H7 (cell line): ENCODE data around the gene ZBTB32. TPM values are rescaled to one million over a fixed set of nuclear protein-coding genes. Genes with fewer than 3 reads are reported as not detected.

Source experiments
- DNase-seq: peaks from one replicate; pipeline ENCODE4 v3.0.0; 2012
- H3K27me3 ChIP-seq: 2 replicates; pipeline ENCODE4 v1.6.0; 2011; ENCODE audit warnings: mild to moderate bottlenecking, low read length; ENCODE audit not compliant: control insufficient read depth, insufficient read depth
- H3K36me3 ChIP-seq: replicated peaks from 2 replicates; pipeline ENCODE4 v1.5.1; 2011; ENCODE audit warnings: low read length; ENCODE audit not compliant: control insufficient read depth, insufficient read depth
- H3K4me3 ChIP-seq: 2 replicates; pipeline ENCODE4 v1.5.1; 2011; ENCODE audit warnings: low read depth, mild to moderate bottlenecking, control low read depth, low read length, moderate library complexity; ENCODE audit not compliant: insufficient read depth
- total RNA-seq: library from RNA; depleted of rRNA; stranded (reverse); fragments of >200 nt; shearing (Covaris generic); gene quantifications from 2 replicates; pipeline ENCODE4 v1.2.3, GENCODE V29; 2014

ZBTB32 gene
- total RNA-seq, 1 experiment from 2014 or later, result not detected

- peak; percentile 80 for DNase-seq
- Histone ChIP-seq H3K27me3 (peaks cover 3% of the 10 kb centered on the region), H3K4me3 (no peak overlapping the region), H3K36me3 (no peaks in the 10 kb centered on the region)
These were observed 8.5 kb downstream of the ZBTB32 start for GRCh38 chr19:35712567-35713505.

GRCh38 chr19:35713506-35713850, 9.1 kb downstream of the ZBTB32 start:
- Histone ChIP-seq H3K27me3 (peaks cover 3% of the 10 kb centered on the region), H3K4me3 (no peak overlapping the region), H3K36me3 (no peaks in the 10 kb centered on the region)
- DNase-seq, result no peak

GRCh38 chr19:35713904-35714495, 9.6 kb downstream of the ZBTB32 start:
- DNase-seq, result no peak
- H3K4me3 ChIP-seq, result no peak overlapping the region
- H3K36me3 ChIP-seq, result no peaks in the 10 kb centered on the region
- H3K27me3 ChIP-seq, result peaks cover 3% of the 10 kb centered on the region

- peak; percentile 80 for DNase-seq
- Histone ChIP-seq H3K36me3 (no peaks in the 10 kb centered on the region), H3K4me3 (no peak overlapping the region), H3K27me3 (peaks cover 3% of the 10 kb centered on the region)
These were observed 10.4 kb downstream of the ZBTB32 start for GRCh38 chr19:35714601-35715354.

- Histone ChIP-seq H3K27me3 (peaks cover 3% of the 10 kb centered on the region), H3K36me3 (peaks cover 3% of the 10 kb centered on the region), H3K4me3 (peak overlapping the region; percentile 94)
- DNase-seq, result peak; percentile 56
These were observed 11.0 kb downstream of the ZBTB32 start for GRCh38 chr19:35715355-35715809.

GRCh38 chr19:35715981-35716800, 11.8 kb downstream of the ZBTB32 start:
- peak overlapping the region; percentile 94 for H3K4me3 ChIP-seq
- H3K27me3 ChIP-seq, result peaks cover 3% of the 10 kb centered on the region
- peaks cover 3% of the 10 kb centered on the region for H3K36me3 ChIP-seq
- peak; percentile 89 for DNase-seq

- peaks cover 3% of the 10 kb centered on the region for H3K27me3 ChIP-seq
- peaks cover 6% of the 10 kb centered on the region for H3K36me3 ChIP-seq
- peak overlapping the region; percentile 94 for H3K4me3 ChIP-seq
- DNase-seq, result peak; percentile 100
These were observed 12.7 kb downstream of the ZBTB32 start for GRCh38 chr19:35716801-35717664.

- peak within 1 kb of the TSS; percentile 94 for H3K4me3 ChIP-seq
- peaks cover 10% of the 10 kb centered on the region for H3K36me3 ChIP-seq
- H3K27me3 ChIP-seq, result peaks cover 3% of the 10 kb centered on the region
- peak; percentile 100 for DNase-seq
These were observed 13.4 kb downstream of the ZBTB32 start, which contains the start of gene KMT2B for GRCh38 chr19:35717665-35718344. TSS of gene KMT2B (plus strand) at chr19:35718003. CDS start at chr19:35718019, 16 bp downstream.

- Histone ChIP-seq H3K27me3 (peaks cover 3% of the 10 kb centered on the region), H3K36me3 (peaks cover 17% of the 10 kb centered on the region), H3K4me3 (peak overlapping the region; percentile 80)
- peak; percentile 79 for DNase-seq
These were observed 14.1 kb downstream of the ZBTB32 start for GRCh38 chr19:35718345-35719041.

GRCh38 chr19:35719402-35720162, 15.2 kb downstream of the ZBTB32 start:
- peaks cover 3% of the 10 kb centered on the region for H3K27me3 ChIP-seq
- H3K36me3 ChIP-seq, result peaks cover 19% of the 10 kb centered on the region
- DNase-seq, result peak; percentile 57
- no peak overlapping the region for H3K4me3 ChIP-seq

- Histone ChIP-seq H3K4me3 (no peak overlapping the region), H3K27me3 (peaks cover 3% of the 10 kb centered on the region), H3K36me3 (peaks cover 25% of the 10 kb centered on the region)
- no peak for DNase-seq
These were observed 15.8 kb downstream of the ZBTB32 start for GRCh38 chr19:35720163-35720524.

- peak; percentile 52 for DNase-seq
- peaks cover under 1% of the 10 kb centered on the region for H3K27me3 ChIP-seq
- H3K36me3 ChIP-seq, result peaks cover 27% of the 10 kb centered on the region
- H3K4me3 ChIP-seq, result no peak overlapping the region
These were observed 16.3 kb downstream of the ZBTB32 start for GRCh38 chr19:35720648-35721047.
